Astrocyte (in vitro differentiated cells and primary cell): ENCODE results near the gene SNAI3.

Experiments
- CTCF ChIP-seq: IDR thresholded peaks from 2 replicates; pipeline ENCODE4 v1.5.1; 2011; ENCODE audit warnings: low read depth, mild to moderate bottlenecking, inconsistent platforms, low read length, moderate library complexity; ENCODE audit not compliant: insufficient read depth
- EZH2 ChIP-seq: IDR thresholded peaks from 2 replicates; pipeline ENCODE4 v1.6.1; 2012; ENCODE audit warnings: mild to moderate bottlenecking, low read length, inconsistent platforms; ENCODE audit not compliant: insufficient read depth

- TF ChIP-seq CTCF (no peak), EZH2 (no peak)
Observed at GRCh38 chr16:88721236-88721635, 34.9 kb upstream of the SNAI3 start.
